HEK293 (cell line): ENCODE data around the gene ZNF76.

Source experiments
- HOXA7 ChIP-seq: sonication (generic); formaldehyde crosslinking; IDR thresholded peaks from 2 replicates; pipeline ENCODE4 v1.8.1; 2022; ENCODE audit warnings: missing genetic modification reagents, borderline replicate concordance
- ZNF274 ChIP-seq, 2 experiments: fragments of 200-500 bp in 1 of 2; fragments of 450-650 bp in 1 of 2; sonication (Bioruptor generic) in 1 of 2; formaldehyde crosslinking in 1 of 2; IDR thresholded peaks; 2 replicates each; pipeline versions ENCODE4 v1.5.1 to v1.6.1; 2014 to 2016; ENCODE audit warnings: borderline replicate concordance in 1 of 2, inconsistent platforms in 1 of 2, low read length in 1 of 2, missing biosample characterization in 1 of 2, missing genetic modification characterization in 1 of 2
- ZXDB ChIP-seq: fragments of 450-650 bp; formaldehyde crosslinking; IDR thresholded peaks from 2 replicates; pipeline ENCODE4 v1.5.1; 2016; ENCODE audit warnings: missing biosample characterization, missing genetic modification characterization
- TF ChIP-seq, protein P1 (sequence below): fragments of 450-650 bp; formaldehyde crosslinking; IDR thresholded peaks from 2 replicates; pipeline ENCODE4 v1.5.1; 2016; ENCODE audit warnings: missing biosample characterization, missing genetic modification characterization

DNA sequence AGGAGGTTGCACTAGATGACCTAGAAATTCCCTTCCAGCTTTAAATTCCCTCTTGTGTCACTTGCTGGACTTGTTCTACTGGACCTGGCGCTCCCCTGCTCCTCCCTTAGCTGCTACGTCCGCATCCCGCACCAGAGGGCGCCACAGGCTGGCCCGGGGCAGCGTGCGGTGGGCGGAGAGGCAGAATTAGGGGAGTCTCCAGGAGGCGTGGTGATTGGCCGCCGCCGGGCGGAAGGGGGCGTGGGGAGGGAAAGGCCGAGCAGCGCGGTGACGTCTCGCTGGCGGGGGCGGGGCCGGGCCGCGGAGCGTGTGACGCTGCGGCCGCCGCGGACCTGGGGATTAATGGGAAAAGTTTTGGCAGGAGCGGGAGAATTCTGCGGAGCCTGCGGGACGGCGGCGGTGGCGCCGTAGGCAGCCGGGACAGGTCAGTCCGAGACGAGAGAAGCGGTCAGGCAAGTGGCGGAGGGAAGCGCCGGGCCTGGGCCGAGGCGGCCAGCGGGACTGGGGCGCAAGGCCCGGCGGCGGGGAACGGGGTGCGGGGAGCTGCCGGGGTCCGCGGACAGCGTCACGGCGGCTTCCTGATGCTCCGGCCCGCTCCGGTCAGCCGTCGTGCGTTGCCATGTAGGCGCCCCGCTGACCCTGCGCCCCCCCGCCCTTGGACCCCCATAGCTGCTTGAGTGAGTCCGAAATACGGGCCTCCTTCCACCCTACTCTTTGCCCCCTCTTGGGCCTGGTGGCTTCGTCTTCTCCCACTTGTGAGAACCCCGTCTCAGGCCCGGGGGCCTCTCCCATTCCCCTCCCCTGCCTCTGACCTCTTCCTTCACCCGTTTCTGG lies 82.9 kb downstream of the ZNF76 start, which contains the start of gene PPARD:
- TF ChIP-seq ZNF274 (IDR thresholded peaks at IDR 0.05; ENCODE audit: low read length) (no peak), ZNF274 (tag by site-specific recombination; IDR thresholded peaks at IDR 0.05; ENCODE audit: borderline replicate concordance) (no peak), HOXA7 (CRISPR knock-in tag) (no peak), ZXDB (tag by site-specific recombination) (no peak)
- TF ChIP-seq, protein P1, sequence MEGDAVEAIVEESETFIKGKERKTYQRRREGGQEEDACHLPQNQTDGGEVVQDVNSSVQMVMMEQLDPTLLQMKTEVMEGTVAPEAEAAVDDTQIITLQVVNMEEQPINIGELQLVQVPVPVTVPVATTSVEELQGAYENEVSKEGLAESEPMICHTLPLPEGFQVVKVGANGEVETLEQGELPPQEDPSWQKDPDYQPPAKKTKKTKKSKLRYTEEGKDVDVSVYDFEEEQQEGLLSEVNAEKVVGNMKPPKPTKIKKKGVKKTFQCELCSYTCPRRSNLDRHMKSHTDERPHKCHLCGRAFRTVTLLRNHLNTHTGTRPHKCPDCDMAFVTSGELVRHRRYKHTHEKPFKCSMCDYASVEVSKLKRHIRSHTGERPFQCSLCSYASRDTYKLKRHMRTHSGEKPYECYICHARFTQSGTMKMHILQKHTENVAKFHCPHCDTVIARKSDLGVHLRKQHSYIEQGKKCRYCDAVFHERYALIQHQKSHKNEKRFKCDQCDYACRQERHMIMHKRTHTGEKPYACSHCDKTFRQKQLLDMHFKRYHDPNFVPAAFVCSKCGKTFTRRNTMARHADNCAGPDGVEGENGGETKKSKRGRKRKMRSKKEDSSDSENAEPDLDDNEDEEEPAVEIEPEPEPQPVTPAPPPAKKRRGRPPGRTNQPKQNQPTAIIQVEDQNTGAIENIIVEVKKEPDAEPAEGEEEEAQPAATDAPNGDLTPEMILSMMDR = peak; percentile 97
